NCI-H1105 (cell line): ENCODE measurements around the gene IFNW1.
A peak's percentile ranks its signal among the peaks of the same experiment; 100 is the strongest.

Source experiments
- DNase-seq: peaks from one replicate; lab custom pipeline; 2025; lab: John Stamatoyannopoulos, UW

The IFNW1 gene

DNA sequence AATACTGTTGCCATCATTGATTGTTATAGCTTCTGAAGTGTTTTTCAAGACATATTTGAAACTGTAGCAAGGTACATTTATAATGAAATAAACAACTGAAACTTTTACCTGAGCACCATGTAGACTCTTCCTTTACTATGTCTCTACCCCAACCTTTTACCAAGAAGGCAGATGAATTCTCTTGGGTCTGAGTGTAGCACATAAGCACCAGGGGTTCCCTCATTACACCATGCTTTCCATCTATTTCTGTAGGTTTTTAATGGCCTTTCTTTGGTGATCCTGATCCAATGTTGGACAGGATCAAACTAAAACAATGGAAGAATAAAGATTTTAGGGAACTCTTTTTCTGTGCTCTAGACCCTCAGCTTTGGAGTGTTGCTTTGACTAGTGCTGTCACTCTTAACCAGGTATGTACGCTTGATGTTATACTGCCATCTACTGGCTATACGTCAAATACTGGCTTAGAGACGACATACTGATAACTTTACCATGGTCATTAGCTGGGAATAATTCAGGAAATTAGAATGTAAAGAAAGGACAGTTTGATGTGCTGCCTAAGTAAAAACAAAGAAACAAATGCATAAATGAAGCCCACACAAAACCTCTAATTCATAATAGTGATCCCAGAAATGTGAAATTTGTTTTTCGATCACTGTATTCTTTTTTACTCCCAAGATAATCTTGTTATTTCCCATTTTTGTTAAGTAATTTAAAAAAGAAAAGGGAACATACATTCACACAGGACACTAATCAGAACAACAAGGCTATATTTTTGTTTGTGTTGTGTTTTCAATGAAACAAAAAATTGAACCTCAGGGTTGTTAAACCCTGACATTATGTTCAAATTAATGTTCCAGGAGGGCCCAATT, 30.7 kb downstream of the IFNW1 start:
- DNase-seq, result peak; percentile 17

DNA sequence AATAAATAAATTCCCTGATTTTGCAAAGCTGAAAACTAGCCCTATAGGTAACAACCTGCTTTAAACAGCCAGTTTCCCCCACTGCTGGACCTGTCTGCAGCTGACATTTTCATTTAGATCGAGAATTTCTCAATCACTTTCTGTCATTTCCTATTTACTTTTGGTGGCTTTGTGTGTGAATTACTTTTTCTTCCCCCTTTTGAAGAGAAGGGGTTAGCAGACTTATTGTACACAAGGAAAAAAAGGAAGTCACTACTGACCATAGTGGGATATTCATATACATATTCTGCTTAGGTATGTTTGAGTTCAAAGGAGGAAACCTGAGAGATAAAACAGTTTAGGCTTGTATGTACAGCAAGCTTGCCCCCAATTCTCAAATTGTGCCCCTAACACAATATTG, 36.8 kb downstream of the IFNW1 start:
- DNase-seq, result no peak

DNA sequence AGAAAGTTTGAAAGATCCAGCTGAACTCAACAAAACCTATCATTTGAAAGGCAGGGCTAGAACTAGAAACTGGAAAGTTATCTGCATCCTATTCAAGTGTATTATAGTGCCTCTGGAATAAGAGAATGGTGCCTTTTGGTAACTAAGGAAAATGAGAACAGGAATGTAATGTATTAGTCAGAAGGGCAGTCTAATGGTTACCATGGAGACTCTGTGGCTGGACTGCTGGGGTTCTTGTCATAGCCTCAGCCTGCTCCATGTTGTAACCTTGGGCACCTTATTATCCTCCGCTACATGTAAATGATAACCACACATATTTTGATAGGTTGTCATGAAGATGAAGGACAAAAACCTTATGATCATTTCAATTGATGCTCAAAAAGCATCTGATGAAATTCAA, 39.3 kb downstream of the IFNW1 start:
- DNase-seq, result no peak

DNA sequence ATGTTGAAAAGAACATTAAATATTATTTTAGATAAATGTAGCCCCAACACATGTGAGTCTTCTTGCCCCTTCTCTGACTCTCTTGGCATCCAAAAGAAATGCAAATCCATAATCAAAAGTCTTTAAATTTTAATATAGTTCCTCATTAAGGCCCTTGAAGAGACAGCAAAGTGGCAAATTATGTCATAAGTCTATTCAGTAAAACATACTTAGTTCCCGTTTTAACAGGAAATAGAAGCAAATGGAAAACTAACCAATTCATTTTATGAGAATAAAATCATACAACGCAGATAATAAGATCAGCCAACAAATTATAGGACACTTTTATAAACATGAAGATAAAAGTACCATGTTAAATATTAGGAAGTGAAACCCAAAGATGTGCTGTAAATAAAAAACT, 43.8 kb downstream of the IFNW1 start:
- DNase-seq, result no peak

DNA sequence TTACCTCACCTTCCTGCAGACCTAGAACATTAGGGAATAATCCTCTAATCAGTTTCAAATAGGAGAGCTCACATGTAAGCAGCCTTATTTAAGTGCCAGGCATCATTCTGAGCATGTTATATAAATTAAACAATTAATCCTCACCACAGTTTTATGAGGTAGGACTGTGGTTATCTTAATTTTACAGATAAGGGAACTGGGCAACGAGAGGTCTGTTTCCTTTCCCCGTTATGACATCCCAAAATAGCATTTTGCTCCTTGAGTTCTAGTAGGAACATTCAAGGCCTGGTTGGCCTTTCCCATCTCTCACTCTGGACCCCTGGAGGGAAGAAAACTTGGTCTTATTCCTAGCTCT, 44.8 kb downstream of the IFNW1 start:
- no peak for DNase-seq

- no peak for DNase-seq
Measured at GRCh38 chr9:21096172-21096900, 45.3 kb downstream of the IFNW1 start.

- DNase-seq, result no peak
Measured at GRCh38 chr9:21095561-21095960, 46.1 kb downstream of the IFNW1 start.
